Muscle of arm (tissue), 12 donors: ENCODE measurements around the gene GPATCH1. TPM values are rescaled to one million over a fixed set of nuclear protein-coding genes. Genes with fewer than 3 reads are reported as not detected.
"Not testable (repeated sequence)": the region's sequence is repeated elsewhere in the genome, so short reads cannot be mapped to it uniquely, and the experiment has no call there.

Experiments
- DNase-seq: peaks from one replicate; pipeline ENCODE4 v3.0.0-alpha.2; 2013
- polyA plus RNA-seq, 12 donors: library from polyadenylated mRNA; unstranded; fragments of 120-200 nt; gene quantifications; one replicate each; pipeline ENCODE4 v1.2.1, GENCODE V29; 2013; ENCODE audit not compliant: insufficient read length in 12 of 12

The GPATCH1 gene
- polyA plus RNA-seq, 12 donors, result 6.5 to 12.2 (median 8.2) TPM; not detected in 1

DNA sequence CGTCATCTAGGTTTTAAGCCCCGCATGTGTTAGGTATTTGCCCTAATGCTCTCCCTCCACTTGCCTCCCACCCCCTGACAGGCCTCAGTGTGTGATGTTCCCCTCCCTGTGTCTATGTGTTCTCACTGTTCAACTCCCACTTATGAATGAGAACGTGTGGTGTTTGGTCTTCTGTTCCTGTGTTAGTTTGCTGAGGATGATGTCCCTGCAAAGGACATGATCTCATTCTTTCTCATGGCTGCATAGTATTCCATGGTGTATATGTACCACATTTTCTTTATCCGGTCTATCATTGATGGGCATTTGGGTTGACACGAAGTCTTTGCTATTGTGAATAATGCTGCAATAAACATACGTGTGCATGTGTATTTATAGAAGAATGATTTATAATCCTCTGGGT lies 73.3 kb downstream of the GPATCH1 start:
- not testable (repeated sequence) for DNase-seq

DNA sequence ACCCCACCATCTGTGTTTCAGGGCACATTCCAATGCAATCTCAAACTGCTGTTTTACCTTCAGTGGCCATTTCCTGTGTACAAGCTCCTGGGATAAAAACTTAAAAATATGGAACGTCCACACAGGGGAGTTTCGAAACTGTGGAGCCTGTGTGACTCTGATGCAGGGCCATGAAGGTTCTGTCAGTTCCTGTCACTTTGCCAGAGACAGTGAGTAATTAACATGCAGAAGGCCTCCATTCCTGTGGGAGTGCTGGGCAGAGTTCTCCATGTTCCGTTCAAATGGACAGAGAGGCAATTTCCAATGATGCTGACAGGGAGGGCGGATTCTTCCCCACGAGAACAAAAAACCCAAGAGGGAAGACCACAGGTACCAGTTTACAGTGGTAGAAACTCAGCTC lies 75.4 kb downstream of the GPATCH1 start:
- DNase-seq, result no peak

DNA sequence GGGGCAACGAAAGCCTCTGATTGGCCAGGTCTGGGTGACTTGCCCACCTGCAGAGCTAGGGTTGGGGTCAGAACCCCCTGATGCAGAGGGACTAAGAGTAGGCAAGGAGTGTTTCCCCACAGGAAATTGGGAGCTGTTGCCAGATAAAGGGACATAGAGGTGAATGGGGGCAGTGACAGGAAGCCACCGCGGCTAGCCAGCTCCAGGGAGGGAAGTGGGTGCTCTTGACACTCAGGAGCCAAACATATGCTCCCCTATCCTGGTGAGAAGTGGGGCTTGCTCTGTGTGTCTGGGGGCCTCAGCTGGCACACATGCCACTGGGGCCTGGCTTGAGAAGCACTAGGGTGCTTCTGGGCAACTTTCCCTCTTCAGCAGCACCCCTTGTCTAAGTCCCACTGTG lies 76.9 kb downstream of the GPATCH1 start:
- no peak for DNase-seq

DNA sequence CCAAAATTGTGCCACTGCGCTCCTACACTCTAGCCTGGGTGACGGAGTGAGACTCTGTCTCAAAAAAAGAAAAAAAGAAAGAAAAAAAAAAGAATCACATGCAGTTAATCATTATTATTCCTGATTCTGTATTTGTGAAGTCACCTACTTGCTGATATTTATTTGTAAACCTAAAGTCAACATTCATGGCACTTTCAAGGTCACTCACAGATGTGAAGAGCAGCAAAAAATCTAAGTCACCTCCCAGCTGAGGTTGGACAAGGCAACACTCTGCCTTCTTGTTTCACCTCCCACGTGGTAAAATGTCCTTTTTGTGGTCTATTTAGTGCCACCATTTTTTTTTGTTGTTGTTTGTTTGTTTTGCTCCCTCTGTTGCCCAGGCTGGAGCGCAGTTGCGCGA lies 77.4 kb downstream of the GPATCH1 start:
- no peak for DNase-seq

DNA sequence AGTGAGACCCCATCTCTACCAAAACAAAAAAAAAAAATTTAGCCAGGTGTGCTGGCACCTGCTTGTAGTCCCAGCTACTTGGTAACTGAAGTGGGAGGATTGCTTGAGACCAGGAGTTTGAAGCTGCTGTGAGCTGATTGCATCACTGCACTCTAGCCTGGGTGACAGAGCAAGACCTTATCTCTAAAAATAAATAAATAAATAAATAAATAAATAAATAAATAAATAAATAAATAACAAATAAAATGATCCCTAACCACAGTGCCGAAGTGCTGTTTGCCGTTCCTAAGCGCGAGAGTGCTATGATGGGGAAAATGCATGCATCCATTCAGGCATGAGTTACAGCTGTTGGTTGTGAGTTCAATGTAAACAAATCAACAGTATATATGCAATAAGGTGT lies 78.2 kb downstream of the GPATCH1 start:
- no peak for DNase-seq

DNA sequence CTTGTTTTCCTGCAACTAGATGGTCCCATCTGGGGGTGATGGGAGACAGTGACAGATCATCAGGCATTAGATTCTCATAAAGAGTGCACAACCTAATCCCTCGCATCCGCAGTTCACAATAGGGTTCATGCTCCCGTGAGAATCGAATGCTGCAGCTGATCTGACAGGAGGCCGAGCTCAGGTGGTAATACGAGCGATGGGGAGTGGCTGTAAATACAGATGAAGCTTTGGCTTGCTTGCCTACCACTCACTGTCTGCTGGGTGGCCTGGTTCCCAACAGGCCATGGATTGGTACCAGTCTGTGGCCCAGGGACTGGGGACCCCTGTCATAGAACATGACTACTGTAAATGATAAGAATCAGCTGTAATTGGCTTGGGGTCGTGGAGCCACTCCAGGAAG lies 78.9 kb downstream of the GPATCH1 start:
- no peak for DNase-seq

DNA sequence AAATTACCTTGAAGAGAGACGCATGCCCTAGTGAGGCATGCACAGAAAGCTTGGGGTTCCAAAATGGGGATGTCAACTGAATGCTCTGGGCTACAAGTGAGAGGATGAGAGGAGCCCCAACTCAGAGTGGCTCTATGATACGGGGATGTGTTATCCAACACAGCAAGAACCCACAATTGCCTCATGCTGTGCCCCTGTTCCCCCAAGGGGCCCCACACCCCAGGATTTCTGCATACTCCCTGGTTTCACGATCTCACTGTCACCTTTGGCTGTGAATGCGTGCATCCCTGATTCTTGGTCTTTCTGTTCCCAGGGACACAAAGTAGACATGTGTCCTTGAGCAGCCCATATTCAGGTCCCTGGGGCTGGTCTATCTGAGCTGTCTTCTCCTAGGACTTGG lies 80.2 kb downstream of the GPATCH1 start:
- DNase-seq, result no peak

DNA sequence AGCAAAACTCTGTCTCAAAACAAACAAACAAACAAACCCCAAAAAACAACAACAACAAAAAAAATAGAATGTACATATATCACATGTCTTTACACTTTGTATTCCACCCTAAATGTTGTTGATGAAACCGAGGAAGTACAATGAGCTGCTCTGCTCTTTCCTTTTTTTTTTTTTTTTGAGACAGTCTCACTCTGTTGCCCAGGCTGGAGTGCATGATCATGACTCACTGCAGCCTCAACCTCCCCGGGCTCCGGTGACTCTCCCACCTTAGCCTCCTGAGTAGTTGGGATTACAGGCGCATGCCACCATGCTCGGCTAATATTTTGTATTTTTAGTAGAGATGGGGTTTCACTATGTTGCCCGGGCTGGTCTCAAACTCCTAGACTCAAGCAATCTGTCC lies 82.5 kb downstream of the GPATCH1 start:
- DNase-seq, result no peak

DNA sequence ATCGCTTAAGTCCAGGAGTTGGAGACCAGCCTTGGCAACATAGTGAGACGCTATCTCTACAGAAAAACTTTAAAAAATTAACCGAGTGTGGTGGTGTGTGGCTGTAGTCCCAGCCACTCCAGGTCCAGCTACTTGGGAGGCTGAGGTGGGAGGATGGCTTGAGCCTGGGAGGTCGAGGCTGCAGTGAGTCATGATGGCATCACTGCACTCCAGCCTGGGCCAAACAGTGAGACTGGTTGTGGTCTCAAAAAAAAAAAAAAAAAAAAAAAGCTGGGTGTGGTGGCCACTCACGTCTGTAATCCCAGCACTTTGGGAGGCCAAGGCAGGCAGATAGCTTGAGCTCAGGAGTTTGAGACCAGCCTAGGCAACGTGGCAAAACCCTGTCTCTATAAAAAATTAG lies 85.1 kb downstream of the GPATCH1 start:
- DNase-seq, result not testable (repeated sequence)

DNA sequence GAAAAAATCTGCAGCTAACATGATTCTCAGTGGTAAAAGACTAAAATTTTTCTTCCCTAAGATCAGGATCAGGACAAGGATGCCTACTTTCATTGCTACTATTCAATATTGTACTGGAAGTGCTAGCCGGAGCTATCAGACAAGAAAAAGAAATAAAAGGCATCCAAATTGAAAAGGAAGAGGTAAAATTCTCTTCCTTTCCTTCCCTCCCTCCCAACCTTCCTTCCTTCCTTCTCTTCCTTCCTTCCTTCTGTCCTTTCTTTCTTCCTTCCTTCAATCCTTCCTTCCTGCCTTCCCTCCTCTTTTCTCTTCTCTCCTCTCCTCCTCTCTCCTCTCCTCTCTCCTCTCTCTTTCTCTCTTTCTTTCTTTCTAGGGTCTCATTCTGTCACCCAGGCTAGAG lies 86.5 kb downstream of the GPATCH1 start:
- DNase-seq, result no peak

DNA sequence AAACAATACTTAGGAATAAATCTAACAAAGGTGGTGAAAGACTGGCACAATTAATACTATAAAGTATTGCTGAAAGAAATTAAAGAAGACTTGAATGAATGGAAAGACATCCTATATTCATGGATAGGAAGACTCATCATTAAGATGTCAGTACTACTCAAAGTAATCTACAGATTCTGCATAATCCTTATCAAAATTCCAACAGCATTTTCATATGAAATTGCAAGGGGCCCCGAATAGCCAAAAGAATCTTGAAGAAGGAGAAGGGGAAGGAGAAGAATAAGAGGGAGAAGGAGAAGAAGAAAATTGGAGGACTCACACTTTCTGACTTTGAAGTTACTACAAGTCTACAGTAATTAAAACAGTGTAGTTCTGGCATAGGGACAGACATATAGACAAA lies 87.5 kb downstream of the GPATCH1 start:
- no peak for DNase-seq

DNA sequence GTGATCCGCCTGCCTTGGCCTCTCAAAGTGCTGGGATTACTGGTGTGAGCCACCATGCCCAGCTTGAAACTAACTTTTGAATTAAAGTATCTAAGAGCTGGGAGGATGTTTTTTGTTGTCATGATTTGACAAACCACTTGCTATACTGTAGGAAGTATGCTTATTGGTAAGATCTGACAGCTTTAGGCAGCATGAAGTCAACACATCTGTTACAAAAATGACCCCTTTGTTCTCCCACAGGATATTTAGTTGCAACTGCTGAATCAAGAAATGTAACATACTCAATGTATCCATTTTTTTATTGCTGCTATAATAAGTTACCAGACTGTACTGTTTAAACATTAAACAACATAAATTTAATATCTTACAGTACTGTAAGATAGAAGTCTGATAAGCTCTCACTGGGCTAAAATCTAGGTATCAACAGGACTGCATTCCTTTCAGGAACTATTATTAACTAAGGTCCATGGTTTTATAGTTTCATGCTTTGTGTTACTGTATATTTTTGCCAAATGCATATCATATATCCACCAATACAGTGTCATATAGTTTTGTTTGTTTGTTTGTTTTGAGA lies 90.3 kb downstream of the GPATCH1 start:
- no peak for DNase-seq

DNA sequence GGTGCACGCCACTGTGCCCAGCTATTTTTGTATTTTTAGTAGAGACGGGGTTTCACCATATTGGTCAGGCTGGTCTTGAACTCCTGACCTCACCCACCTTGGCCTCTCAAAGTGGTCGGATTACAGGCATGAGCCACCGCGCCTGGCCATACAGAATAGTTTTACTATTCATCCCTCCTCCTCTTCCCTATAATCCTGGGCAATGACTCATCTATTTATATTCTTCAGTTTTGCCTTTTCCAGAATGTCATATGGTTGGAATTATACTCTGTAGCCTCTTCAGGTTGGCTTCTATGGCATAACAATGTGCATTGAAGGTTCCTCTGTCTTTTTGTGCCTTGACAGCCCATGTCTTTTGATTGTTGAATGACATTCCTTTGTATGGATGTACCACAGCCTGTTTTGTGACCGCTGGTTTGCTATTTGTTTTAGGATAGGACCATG lies 91.0 kb downstream of the GPATCH1 start:
- no peak for DNase-seq

DNA sequence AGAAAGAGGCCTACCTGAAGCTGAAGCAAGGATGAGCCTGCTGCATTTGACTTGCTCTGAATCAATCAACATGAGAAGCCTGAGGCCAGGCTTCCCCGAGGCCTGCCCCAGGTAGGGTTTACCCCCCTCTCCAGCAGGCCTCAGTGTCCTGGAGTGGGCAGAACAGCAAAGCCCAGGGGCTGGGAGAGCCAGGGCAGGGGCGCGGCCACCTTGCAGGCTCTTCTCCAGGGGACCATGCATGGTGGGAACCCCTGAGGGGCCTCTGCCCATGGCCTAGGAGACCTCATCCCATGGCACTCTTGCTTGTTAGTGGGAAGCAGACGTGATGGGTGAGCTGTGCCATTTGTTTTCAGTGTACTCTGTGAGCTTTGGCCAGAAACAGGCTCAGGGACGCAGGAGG lies 93.2 kb downstream of the GPATCH1 start:
- DNase-seq, result no peak

DNA sequence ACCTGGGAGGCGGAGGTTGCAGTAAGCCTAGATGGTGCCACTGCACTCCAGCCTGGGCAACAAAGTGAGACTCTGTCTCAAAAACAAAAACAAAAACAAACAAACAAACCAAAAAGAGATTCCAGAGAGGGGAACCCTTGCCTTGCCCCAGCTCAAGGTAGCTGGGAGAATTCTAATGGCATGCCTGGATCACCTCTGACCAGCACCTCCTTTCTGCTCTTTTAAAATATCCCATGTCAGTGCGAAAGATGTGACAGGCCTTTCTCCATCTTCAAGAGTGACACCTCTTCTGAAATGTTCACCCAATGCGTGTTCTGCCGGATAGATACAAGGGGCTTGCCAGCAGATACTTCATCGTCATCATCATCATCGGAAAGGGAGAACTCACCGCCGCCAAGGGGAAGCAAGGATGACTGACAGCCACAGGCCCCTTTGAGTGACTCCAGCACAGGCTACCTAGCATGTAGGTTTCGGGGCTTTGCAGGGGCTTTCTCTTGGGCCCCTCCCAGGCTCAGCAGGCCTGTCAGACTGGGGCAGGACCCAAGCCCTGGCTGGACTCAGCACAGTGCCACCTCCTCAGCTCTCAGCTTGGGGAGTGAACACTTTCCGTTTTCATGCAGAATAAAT lies 94.3 kb downstream of the GPATCH1 start:
- no peak for DNase-seq

DNA sequence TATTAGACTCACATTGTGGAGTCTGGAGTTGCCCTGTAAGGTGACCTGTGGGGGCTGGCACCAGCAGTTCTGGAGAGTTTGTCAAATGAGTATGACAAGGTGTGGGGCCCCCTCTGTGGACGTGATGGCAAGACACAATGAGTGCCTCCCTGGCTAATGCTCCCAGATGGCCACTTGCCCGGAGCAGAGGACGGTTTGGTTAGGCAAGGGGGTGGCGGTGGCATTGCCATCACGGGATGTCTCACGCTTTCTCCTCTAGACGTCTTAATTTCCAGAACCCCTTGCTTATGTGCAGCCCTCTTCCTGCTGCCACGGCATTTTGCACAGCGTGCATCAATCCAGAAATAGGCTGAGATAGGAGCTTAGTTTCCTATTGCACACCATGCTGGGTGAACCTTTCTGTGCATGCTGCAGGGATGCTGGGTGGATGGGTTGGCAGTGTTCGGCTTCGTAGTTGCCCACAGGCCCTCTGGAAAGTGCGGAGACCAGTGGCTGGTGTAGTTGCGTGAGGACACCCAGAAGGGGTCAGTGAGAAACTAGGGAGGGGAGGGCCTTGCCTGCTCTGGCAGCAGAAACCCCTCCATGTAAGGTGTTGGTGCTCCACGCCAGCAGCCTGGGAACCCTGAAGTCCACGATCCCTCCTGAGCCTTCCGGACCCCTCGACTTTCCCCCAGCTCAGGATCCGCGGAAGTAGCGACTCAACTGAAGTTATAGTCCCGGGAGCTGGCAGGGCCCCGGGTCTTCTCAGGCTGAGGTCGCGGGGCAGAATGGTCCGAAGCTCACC lies 95.1 kb downstream of the GPATCH1 start:
- no peak for DNase-seq

DNA sequence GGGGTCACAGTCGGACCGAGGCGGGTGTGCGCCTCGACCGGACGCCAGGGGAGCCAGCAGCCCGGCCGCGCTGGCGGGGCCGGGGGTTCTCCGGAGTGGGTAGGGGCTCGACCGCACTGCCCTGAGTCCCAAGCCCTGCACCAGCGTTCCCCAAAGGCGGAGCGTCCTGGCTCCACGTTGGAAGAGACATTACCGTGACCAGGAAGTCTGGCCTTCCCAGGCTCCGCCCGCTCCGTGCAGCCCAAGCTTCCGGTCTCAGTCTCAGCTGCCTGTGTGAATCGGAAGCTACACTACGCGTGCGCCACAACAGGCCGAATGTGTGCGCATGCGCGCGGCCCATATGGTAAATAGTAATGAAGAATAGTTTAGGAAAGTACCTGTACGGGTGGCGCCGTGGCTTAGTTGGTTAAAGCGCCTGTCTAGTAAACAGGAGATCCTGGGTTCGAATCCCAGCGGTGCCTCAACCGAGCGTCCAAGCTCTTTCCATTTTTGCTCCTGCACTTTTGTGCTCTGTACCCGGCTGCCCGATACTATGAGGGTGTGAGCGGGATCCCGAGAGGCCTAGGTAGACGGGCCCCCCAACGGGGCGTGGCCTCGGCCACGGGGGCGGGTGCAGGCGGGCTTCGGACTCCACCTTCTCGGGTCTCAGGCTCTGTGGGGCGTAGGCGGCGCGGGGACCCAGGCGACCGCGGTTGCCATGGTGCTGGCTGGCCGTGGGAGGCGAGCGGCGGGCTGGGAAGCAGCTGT lies 95.9 kb downstream of the GPATCH1 start:
- DNase-seq, result peak; percentile 99

DNA sequence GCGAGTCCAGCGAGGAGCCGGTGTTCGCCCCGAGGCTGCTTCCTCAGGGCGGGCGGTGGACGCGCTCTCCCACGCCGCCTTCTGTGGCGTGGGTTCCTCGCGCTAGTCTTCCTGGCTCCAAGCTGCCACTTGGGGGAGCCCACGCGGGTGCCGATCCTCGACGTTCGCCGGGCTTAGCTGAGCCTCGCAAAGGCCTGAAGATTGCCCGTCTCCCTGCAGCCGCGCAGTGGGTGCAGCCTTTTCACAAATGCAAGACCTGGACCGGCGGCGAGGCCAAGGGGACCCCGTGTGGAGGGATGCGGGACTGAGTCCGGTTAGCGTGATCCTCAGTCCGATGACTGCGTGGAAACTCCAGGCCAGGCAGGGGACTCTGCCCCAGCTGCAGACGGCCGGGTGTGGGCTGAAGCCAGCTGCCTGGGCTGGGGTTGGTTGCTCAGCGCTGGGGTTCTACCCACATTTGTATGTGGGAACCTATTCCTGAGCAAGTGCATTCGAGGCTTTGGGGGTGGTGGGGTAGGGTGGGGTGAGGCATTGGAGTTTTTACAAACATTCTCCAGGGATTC lies 96.5 kb downstream of the GPATCH1 start:
- no peak for DNase-seq
